ENCODE measurements around the gene IPO9. TPM values are rescaled to one million over a fixed set of nuclear protein-coding genes. Genes with fewer than 3 reads are reported as not detected.
"Not testable (repeated sequence)": the region's sequence is repeated elsewhere in the genome, so short reads cannot be mapped to it uniquely, and the experiment has no call there.

Gene IPO9
- polyA plus RNA-seq, 1 donor = 45.5 TPM

DNA sequence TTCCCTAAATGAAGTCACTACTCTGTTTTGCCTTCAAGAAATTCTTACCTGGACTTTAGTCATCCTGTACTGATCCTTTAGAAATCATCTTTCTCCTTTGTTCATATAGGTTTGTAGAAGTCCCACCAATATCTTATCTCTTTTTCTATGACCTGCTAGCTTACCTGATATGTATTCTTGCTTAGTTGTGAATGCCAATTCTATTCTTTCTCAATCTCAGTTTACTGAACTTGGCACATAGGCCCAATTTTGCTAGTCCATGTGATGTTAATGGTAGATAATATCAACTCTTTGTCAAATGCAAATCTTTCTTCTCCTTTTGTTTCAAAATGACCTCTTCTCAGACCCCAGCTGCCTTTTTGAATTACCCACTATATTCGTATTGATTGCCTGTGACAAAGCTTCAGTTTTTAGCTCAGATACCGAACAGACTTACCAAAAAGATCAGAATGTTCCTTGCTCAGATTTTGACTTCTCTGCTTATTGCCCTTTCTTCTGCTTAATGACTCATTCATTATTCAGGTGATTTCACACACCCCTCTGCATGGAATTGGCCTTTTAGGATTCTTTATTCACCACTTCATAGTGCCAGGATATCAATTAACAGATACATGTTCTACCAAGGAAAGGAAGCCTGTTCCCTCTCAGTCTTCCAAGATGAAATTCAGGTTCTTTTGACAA is 20.6 kb downstream of the IPO9 start:
- no peak for DNase-seq

DNA sequence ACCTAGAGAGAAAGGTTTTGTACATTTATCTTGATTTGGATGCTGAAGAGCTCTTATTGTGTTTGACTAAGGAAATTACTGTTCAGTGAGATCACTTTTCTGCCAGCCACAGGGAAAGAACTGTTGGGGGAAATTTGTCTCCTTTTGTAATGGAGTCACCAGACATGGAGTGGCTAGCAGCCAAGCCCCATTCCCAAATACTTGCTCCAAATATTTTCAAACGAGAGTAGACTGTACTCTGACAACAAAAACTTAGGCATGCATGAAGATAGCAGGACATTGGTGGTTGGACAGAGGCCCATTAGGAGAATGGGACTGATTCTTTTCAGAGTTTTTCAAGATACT is 21.1 kb downstream of the IPO9 start:
- DNase-seq = peak; percentile 20

DNA sequence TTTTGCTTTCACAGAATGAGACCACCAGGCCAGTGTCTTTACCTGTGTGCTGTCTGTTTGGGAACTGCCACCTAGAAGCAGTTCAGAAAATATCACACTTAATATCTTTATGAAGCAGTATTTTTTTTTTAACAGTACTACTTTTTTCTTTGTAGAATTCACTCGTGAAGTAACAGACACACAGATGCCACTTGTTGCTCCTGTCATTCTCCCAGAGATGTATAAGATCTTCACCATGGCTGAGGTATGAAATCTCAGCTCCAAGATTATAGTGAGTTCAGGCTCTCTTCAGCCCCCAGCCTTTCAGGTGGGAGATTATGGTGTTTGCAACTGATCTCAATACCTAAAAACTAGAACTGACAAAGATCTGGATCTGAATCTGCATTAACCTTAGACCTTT is 23.0 kb downstream of the IPO9 start:
- no peak for DNase-seq

DNA sequence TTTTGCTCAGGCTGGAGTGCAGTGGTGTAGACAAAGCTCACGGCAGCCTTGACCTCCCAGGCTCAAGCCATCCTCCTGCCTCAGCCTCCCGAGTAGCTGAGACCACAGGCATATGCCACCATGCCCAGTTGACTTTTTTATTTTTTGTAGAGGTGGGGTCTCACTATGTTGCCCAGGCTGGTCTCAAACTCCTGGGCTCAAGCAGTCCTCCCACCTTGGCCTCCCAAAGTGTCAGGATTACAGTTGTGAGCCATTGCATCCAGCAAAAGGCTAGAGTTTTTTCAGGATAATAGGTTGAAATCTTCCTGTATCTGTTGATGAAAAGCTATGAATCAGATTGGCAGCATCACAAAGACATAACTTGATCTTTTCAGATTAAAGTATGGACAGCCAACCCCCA is 27.8 kb downstream of the IPO9 start:
- not testable (repeated sequence) for DNase-seq

DNA sequence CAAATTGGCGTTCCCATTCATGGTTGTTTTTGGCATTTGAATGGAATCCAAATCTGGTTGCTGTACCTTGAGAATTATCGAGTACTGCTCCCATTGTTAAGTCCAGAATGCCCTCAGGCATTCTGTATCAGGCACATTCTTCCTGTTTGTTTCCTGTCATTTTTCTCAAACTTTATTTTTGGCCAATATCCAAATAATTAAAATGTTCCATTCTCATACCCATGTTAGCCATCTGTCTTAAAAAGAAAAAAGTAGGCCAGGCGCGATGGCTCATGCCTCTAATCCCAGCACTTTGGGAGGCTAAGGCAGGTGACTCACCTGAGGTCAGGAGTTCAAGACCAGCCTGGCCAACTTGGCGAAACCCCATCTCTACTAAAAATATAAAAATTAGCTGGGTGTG is 30.5 kb downstream of the IPO9 start:
- no peak for DNase-seq

DNA sequence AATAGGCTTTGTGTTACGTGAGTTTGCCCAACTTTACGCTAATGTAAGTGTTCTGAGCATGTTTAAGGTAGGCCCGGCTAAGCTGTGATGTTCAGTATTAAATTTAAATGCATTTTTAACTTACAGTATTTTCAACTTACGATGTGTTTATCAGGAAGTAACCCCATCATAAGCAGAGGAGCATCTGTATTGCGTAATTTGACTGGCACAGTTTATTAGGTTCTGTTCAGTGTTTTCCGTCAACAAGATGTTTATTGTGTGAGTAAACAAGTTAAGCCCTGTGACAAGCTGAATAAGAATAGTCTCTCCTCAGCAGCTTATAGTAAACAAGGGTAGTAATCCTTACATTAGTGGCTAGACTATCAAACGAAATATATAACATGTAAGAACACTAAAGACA is 32.5 kb downstream of the IPO9 start:
- DNase-seq = no peak

DNA sequence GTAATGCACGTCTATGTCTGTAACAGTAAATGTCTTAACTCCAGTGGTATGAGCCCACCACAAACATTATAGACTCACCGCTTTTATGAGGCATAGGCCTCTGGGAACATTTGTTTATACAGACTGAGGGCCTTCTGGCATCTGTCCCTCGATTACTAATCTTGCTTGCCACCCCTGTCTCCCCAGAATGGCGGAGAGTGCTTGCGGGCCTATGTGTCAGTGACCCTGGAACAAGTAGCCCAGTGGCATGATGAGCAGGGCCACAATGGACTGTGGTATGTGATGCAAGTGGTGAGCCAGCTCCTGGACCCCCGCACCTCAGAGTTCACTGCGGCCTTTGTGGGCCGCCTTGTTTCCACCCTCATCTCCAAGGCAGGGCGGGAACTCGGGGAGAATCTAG is 41.4 kb downstream of the IPO9 start:
- DNase-seq = no peak

DNA sequence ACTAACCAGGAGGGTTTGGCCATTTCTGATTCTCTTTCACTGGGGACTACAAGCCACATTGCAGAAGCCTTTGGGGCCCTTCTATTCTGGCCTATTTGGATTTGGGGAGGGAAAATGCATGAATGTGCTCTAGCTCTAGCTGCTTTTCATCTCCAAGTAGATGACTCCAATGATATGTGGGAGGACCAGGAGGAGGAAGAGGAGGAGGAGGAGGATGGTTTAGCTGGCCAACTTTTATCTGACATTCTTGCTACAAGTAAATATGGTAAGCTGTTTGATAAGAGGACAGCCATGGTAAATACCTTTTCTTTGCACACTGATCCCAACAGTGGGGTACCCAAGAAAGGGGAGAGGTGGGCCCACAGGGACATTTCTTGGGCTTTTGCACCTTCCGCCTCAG is 45.7 kb downstream of the IPO9 start:
- no peak for DNase-seq

DNA sequence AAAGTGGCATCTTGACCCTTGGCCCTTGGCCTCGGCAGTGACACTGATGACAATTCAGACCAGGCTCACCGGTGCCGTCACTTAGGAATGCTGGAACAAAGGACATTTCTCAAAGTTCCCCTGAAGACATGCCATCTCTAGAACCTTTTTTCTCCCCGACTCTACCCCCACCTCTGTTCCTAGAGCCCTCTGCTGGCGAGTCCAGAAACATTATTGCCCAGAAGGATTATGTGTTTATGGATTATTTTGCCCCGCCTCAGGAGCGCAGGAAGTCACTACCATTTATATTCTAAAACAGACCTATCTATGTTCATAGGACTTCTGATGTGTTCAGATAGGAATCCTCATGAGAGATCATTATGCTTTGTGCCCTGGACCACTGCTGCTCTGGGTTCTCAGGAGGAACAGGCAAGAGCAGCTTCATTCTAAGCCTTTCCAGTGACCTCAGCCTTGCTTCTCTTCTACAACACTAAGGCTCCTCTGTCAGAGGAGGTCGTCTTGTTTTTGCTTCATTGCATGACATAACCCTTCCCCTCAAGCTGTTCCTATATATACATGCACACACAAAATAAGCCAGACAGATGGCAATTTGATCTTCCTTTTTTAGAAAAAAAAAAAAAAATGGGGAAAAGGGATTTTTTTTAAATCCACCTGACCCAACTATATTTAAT is 47.3 kb downstream of the IPO9 start:
- no peak for DNase-seq

DNA sequence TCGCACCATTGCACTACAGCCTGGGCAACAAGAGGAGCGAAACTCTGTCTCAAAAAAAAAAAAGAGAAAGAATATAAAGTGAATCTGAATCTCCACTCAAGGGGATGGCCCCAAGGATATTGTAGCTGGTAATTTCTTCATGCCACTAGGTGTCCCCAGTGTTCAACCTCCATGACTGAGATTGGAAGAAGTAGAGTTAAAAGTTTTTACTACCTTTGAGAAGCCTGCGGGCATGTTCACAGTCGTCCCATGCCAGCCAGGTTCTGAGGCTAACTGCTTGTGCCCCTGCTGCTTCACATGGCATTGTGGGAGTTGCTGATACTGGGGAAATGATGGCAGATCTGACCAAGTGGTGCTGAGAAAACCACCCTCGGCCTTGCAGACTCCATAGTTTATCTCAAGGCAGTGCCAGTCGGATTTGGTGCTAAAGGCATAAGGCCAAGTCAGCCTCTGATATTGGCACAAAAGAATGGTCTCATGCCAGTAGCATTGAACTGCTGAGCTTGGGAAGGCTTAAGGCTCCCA is 49.0 kb downstream of the IPO9 start:
- no peak for DNase-seq

DNA sequence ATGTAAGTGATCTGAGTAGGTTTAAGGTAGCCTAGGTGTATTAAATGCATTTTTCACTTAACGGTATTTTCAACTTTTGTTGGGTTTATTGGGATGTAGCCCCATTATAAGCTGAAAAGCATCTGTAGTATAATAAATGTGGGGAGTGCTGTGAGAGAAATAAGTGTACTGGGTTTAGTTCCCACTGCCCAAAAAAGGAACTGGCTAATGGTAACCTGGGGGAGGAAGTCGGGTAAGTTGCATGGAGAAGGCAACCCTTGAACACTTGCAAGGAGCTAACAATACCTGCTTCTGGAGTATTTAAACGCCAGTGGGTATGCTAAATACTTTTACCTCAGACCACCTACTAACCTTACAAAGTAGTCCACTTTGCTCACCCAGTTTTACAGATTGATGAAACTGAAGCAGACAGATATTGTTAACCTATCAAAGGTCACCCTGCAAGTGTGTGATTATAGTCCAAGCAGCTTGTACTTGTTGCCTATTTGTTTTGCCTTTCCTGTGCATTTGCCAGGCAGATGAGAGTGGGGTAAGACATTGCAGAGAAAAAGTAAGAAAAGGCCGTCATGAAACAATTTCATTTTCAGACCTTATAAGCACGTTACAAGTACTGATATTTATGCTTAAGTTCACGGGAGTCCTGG is 52.1 kb downstream of the IPO9 start:
- no peak for DNase-seq

DNA sequence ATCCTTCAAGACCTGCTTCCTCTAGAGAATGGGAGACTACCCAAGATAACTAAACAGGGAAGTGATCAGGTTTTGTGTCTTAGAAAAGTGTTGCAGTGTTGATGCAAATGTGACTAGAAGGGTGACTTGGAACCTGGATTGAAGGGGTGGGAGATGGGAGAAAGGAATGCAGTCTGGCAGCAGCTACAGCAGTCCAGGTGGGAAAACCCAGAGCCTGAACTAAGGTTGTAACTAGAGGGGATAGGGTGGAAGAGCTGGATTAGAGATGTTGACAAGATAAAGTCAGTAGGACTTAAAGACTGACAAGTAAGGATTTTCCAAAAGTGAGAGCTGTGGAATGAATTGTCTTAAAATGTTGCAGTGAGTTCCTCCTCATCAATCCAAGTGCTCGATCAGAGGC is 52.7 kb downstream of the IPO9 start:
- DNase-seq = no peak

DNA sequence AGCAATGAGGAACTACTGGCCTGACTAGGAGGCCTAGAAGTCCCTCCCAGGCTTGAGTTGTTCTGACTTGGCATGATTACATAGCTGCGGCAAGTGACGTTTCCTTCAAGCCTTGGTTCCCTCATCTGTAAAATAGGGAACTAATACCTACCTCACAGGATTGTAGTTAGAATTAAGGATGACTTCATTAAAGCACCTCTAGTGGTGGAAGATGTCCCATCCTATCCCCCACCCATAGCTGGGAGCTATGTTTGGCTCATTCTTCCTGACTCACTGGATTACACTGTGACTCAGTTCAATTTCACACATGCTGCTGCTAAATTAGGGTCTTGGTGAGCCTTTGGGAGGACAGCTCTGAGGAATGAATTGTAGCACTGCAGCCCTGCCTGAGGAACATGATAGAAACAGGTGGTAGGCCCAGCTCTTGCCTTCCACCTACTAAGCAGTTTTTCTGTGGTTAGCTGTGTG is 53.7 kb downstream of the IPO9 start:
- DNase-seq = no peak

DNA sequence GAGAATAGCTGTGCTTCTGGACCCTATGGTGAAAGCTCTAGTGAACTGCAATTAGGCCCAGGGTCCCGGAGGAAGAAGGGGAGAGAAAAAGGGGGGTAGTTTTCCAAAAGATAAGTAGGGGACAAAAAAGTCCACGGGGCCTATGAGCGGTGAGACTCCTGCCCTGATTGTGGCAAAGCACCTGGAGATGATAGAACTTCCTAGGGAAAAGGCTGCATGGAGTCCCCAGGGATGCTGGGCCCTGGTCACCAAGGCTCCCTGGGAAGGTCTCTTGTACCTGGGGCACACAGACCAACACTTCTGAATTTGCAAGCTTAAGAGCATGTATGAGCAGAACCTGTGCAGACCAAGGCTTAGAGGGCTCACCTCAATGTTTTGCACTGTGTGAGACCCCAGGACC is 54.3 kb downstream of the IPO9 start:
- DNase-seq = no peak

DNA sequence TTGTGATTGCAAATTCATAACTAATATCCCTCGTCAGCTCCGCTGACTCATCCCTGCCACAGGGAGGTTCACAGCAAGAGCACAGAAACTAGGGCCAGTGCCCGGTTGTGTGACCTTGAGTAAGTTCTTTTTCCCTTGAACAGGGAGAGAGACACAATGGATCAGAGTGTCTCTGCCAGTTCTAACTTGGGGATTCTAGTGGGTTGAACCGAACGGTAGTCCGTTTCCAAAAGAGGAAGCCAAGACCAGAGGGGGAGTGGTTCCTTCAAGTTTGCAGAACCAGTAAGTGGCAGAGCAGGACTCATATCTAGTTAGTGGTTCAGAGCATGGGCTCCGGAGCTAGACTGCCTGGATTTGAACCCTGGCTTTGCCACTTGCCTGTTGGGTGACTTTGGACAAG is 54.8 kb downstream of the IPO9 start:
- no peak for DNase-seq

DNA sequence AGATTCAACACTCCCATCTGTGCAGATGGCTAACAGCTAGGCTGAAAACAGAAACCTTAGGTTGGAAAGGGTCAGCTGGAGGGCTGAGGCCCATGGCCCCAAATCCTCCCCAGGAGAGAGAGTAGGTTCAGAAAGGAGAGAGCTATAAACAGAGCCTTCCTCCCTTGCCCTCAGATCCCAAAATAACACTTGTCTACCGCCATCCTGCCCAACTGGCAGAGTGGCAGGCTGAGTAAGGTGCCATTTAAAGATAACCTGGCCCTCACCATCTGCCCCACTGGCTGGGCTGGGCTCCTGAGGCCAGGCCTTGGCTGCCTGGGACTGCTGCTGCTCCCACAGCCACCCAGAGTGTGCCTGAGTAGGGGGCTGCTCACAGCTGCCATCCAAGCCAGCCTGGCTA is 55.5 kb downstream of the IPO9 start:
- DNase-seq = no peak

DNA sequence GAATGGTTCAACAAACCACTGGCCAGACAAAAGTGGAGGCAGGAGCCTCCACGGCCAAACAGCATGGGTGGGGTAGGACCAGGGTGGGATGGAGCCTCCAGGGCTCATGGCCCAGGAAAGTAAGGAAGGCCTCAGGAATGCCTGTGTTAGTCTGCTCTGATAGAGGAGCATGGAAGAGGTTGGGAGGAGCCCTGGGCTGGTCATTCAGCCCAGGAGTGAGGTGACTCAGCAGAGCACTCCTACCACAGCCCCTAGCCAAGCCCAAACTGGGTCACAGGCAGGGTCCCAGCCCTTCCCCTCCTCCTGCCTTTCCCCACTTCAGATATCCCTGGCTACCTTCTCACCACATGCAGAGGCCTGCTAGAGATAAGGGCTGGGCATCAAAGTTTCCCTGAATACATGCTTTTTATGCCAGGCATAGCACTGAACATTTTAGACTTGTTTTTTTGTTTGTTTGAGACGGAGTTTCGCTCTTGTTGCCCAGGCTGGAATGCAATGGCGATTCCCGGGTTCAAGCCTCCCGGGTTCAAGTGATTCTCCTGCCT is 56.6 kb downstream of the IPO9 start:
- no peak for DNase-seq

DNA sequence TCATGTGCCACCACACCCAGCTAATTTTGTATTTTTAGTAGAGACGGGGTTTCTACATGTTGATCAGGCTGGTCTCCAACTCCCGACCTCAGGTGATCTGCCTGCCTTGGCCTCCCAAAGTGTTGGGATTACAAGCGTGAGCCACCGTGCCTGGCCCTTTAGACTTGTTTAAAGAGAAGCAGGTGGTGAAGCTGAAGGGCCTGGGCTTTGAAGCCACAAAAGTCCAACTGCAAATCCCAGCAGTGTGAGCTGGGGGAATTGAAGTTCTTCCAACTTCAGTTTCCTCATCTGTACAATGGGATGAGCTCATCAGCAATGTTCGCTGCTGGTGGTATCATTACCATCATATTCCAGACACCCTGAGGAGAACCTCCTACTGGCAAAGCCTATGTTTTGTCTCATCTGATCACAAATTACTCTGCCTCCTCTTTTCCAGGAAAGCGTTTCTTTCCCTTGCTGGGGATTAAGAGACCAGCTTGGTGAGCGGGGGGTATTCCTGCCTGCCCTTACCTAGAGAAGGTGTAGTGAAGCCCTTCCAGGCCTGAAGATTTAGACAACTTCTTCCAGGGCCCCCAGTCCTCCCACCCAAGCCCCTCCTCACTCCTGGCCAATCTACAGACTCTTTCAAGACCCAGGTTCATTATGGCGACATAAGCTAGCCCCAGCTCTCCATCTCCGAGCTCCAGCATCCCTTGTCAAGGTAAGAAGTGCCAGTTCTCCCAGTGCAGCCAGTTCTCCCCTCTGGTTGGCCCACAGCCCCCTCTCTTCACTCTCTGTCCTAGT is 57.3 kb downstream of the IPO9 start:
- no peak for DNase-seq

DNA sequence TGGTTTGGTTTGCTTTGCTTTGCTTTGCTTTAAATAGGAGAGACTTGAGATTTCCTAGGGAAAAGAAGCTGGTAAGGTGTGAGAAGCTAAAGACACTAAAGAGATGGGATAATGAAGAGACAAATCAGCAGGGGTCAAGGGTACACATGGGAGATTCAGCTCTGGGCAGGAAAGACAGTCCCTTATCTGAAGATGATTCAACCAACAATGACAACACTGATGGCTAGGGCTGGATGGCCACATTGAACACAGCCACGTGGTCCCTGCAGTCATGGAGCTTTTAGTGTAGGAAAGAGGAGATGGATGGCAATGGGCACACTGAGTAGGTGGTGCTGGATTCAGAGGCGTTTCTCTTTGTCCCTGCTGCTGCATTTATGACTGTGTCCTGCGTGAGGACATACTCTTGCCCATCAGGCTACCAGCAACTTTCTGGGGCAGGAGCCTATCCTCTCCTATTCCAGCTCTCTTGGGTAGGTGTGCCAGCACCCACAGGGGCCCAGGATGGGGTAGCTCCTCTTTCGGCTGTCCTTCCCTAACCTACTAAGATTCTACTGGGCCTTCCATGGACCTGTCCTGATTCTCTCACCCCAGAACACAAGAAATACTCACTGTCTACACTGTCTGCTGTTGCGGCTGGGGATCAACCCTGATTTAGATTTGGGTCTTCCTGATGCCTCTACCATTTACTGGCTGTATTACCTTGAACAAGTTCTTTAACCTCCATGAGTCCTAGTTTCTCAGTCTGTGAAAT is 58.3 kb downstream of the IPO9 start:
- DNase-seq = no peak

DNA sequence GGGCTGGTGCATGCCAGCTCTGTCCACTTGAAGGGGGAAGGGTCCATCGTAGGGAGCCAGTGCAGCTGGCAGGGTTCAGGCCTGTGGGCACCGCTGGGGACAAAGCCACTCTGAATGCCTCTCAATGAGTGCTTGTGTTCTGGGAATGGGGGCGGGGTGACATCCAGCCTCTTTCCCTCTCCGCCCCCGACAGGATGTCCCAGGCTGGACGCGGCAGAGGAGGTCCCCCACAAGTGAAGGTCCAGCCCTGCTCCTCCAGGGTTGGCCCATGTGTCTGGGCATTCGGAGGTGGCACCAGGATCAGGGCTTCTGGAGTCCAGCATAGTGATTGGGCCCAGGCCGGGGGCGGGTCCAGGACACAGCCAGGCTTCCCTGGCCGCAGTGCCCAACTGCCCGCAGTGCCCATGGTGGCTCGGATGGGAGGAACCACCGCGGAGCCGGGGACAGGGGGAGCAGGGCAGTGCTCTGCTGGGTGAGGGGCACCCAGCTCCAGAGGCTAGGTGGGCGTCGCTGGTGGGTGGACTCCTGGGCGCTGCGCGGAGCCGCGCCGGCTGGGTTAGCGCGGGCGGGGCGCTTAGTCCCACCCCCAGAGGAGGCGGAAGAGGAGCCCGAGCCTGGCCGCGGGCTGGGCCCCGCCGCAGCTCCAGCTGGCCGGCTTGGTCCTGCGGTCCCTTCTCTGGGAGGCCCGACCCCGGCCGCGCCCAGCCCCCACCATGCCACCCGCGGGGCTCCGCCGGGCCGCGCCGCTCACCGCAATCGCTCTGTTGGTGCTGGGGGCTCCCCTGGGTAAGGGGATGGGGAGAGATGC is 59.5 kb downstream of the IPO9 start, which contains the start of gene SHISA4:
Gene SHISA4 (plus strand): TSS at position 617 of the 808 bp plus-strand sequence. CDS start 97 bp downstream, at position 714.
- DNase-seq = peak; percentile 61

Data from hindlimb muscle (tissue), 1 donor.